GM12872 (cell line): Measurements from ENCODE around the gene KMT2C.

ENCODE experiments used
- CTCF ChIP-seq: IDR thresholded peaks from 3 replicates; pipeline ENCODE4 v1.5.1; 2011; ENCODE audit warnings: low read depth, mild to moderate bottlenecking, low read length, moderate library complexity; ENCODE audit not compliant: insufficient read depth

The KMT2C gene

GRCh38 chr7:152395112-152395511 is 40.7 kb downstream of the KMT2C start:
- no peak for TF ChIP-seq CTCF

- 0 out of 3 replicates have a peak, but pooled peaks have one; percentile 10 for TF ChIP-seq CTCF
These were observed 41.6 kb downstream of the KMT2C start for GRCh38 chr7:152394214-152394613.

GRCh38 chr7:152392254-152392653 is 43.5 kb downstream of the KMT2C start:
- TF ChIP-seq CTCF = no peak

- no peak for TF ChIP-seq CTCF
These were observed 52.2 kb downstream of the KMT2C start for GRCh38 chr7:152383341-152384234.

- no peak for TF ChIP-seq CTCF
These were observed 53.6 kb downstream of the KMT2C start for GRCh38 chr7:152382244-152382643.

- TF ChIP-seq CTCF = no peak
These were observed 65.5 kb downstream of the KMT2C start for GRCh38 chr7:152370297-152370696.

GRCh38 chr7:152369518-152369917 is 66.3 kb downstream of the KMT2C start:
- no peak for TF ChIP-seq CTCF
